Choroid plexus epithelial cell (primary cell): ENCODE data around the gene CFAP20DC.
"Not testable (repeated sequence)": the region's sequence is repeated elsewhere in the genome, so short reads cannot be mapped to it uniquely, and the experiment has no call there.

Experiments
- DNase-seq: peaks from one replicate; pipeline ENCODE4 v3.0.0-alpha.2; 2010; ENCODE audit warnings: low read depth
- H3K4me3 ChIP-seq: 2 replicates; pipeline ENCODE4 v1.5.1; 2011; ENCODE audit warnings: low read depth, mild to moderate bottlenecking, control low read depth, low read length, moderate library complexity
- TF ChIP-seq, protein P1 (sequence below): conservative IDR thresholded peaks from 2 replicates; pipeline ENCODE4 v1.5.1; 2011; ENCODE audit warnings: low read depth, mild to moderate bottlenecking, control low read depth, inconsistent platforms, low read length, moderate library complexity

Gene CFAP20DC

DNA sequence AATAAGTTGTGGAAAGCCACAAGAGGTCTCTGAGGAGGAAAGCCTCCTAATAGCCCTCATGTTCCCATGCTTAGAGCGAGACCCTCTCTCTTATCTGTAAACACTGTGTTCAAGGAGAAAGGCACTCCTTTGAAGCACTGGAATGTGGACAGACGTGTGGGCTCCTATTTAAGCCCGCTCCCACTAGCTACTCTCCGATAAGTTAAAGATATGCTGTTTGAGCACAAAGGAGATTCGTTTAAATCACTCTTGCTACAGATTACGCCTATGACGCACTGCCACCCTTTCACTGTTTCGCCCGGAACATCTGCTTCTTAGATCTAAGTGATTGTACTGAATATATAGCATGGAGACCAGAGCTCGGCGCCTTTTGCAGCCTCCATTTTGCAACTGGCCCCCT is 325.5 kb downstream of the CFAP20DC start:
- TF ChIP-seq, protein P1, sequence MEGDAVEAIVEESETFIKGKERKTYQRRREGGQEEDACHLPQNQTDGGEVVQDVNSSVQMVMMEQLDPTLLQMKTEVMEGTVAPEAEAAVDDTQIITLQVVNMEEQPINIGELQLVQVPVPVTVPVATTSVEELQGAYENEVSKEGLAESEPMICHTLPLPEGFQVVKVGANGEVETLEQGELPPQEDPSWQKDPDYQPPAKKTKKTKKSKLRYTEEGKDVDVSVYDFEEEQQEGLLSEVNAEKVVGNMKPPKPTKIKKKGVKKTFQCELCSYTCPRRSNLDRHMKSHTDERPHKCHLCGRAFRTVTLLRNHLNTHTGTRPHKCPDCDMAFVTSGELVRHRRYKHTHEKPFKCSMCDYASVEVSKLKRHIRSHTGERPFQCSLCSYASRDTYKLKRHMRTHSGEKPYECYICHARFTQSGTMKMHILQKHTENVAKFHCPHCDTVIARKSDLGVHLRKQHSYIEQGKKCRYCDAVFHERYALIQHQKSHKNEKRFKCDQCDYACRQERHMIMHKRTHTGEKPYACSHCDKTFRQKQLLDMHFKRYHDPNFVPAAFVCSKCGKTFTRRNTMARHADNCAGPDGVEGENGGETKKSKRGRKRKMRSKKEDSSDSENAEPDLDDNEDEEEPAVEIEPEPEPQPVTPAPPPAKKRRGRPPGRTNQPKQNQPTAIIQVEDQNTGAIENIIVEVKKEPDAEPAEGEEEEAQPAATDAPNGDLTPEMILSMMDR: no peak
- no peak for DNase-seq
- H3K4me3 ChIP-seq: no peak overlapping the region

DNA sequence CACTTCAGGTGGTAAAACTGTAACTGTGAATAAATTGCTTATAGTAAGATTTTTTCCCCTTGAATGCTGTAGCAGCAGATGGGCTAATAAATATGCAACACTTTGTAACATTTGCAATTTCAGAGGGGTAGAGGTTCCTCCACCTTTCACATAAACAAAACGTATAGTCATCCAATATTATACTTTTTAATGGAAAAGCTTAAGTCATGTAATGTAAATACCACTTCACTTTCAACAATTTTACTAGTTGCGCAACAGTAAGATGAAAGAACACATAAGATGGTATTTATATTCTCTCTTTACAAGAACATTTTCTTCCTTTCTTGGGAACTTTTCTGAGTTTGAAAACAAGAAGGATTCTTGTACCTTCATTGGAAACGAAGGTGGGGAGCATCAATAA is 326.7 kb downstream of the CFAP20DC start:
- no peak overlapping the region for H3K4me3 ChIP-seq
- DNase-seq: peak; percentile 39
- TF ChIP-seq, protein P1: no peak

DNA sequence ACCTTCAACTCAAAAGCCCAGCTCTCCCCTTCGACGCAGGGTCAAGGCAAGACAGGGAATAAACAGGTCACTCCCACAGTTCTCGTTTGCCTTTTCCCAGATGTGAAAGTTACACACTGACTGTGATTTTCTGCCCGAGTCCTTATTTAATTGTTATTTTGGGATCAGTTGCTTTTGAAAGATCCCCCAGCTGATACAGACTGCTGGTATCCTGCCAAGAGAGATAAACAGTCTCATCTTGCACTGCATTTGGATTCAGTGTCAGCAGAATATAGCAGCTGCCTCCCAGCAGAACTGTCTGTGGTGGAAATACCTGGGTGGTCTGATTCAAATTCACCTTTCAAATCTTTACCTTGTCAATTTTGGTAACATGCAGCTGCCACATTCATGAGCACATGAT is 327.3 kb downstream of the CFAP20DC start:
- TF ChIP-seq, protein P1: no peak
- peak; percentile 13 for DNase-seq

GRCh38 chr3:58720526-58720925 is 329.3 kb downstream of the CFAP20DC start:
- no peak for DNase-seq
- H3K4me3 ChIP-seq: no peak overlapping the region
- TF ChIP-seq, protein P1: no peak

More for the DNA sequence above, 327.3 kb downstream of the CFAP20DC start:
- no peak overlapping the region for H3K4me3 ChIP-seq

- peak; percentile 2 for DNase-seq
- H3K4me3 ChIP-seq: no peak overlapping the region
Measured at GRCh38 chr3:58719684-58720083, 330.1 kb downstream of the CFAP20DC start.

GRCh38 chr3:58713715-58714401 is 336.0 kb downstream of the CFAP20DC start:
- no peak for DNase-seq
- no peak overlapping the region for H3K4me3 ChIP-seq
- TF ChIP-seq, protein P1: no peak

More at GRCh38 chr3:58719684-58720083, 330.1 kb downstream of the CFAP20DC start:
- TF ChIP-seq, protein P1: no peak

DNA sequence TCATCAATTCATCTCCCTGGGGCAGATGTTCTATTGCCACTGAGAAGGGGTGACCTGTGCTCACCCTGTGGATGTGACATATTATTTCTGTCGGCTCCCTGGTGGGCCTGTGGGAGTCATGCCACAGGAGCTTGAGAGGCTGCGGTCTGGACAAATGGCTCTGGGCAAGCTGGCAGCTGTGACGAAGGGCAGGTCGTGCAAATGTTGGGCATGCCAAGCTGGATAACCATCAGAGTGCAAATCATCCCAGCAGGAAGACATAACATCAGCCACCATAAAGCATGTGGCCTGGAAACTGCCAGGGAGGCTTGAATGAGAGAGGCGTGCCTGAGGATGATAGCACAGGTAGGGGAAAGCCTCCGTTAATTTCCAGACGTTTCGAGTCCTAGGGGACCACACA is 338.0 kb downstream of the CFAP20DC start:
- H3K4me3 ChIP-seq: no peak overlapping the region
- TF ChIP-seq, protein P1: no peak
- no peak for DNase-seq

- H3K4me3 ChIP-seq: not testable (repeated sequence)
Measured at GRCh38 chr3:58708983-58709382, 340.8 kb downstream of the CFAP20DC start.

More at GRCh38 chr3:58708983-58709382, 340.8 kb downstream of the CFAP20DC start:
- not testable (repeated sequence) for DNase-seq
